ENCODE results near the gene LAIR1. TPM values are rescaled to one million over a fixed set of nuclear protein-coding genes. Genes with fewer than 3 reads are reported as not detected.

The LAIR1 gene
- polyA plus RNA-seq, 1 of the 3 experiments (the other 2 are of a cell fraction) = not detected

GRCh38 chr19:54405628-54406027 lies 40.9 kb upstream of the LAIR1 start:
- CTCF ChIA-PET = no interaction called here
- no peak overlapping the region for H3K27ac ChIP-seq (ENCODE audit: low read depth in 2 of 2, low read length in 1 of 2)
- no peak overlapping the region for H3K4me2 ChIP-seq
- H3K79me2 ChIP-seq (ENCODE audit: insufficient read depth) = no peaks in the 10 kb centered on the region
- POLR2A ChIA-PET = no interaction called here
- H4K20me1 ChIP-seq (ENCODE audit: insufficient read depth) = no peaks in the 10 kb centered on the region
- TF ChIP-seq TCF12 (IDR thresholded peaks at IDR 0.05) (no peak), SMC3 (IDR thresholded peaks at IDR 0.05; ENCODE audit: low read depth, low read length) (no peak), GABPA (IDR thresholded peaks at IDR 0.05; ENCODE audit: low read depth) (no peak), RXRA (IDR thresholded peaks at IDR 0.05; ENCODE audit: borderline replicate concordance, low read depth) (no peak), FOXM1 (IDR thresholded peaks at IDR 0.05; ENCODE audit: low read depth) (no peak), EZH2phosphoT487 (IDR thresholded peaks at IDR 0.05; ENCODE audit: borderline replicate concordance, low read depth) (no peak), ELF1 (IDR thresholded peaks at IDR 0.05) (no peak), USF1 (IDR thresholded peaks at IDR 0.05; ENCODE audit: borderline replicate concordance, low read depth) (no peak), NRF1 (IDR thresholded peaks at IDR 0.05; ENCODE audit: low read depth, low read length) (no peak), MAX (IDR thresholded peaks at IDR 0.05; ENCODE audit: low read depth) (no peak), YY1 (IDR thresholded peaks at IDR 0.05; ENCODE audit: low read depth) (no peak), RAD21 (IDR thresholded peaks at IDR 0.05; ENCODE audit: low read length) (no peak), FOXJ3 (CRISPR knock-in tag; IDR thresholded peaks at IDR 0.05) (no peak)
- no peak overlapping the region for H2AFZ ChIP-seq (ENCODE audit: low read depth)
- H3K36me3 ChIP-seq (replicated peaks in 1 of 2; ENCODE audit: control insufficient read depth in 1 of 2, insufficient read depth in 2 of 2, low read length in 1 of 2) = no peaks in the 10 kb centered on the region
- no peaks in the 10 kb centered on the region for H3K4me1 ChIP-seq (ENCODE audit: control insufficient read depth in 1 of 2, insufficient read depth in 2 of 2, low read depth in 1 of 2, low read length in 1 of 2)
- DNase-seq = no peak
- H3K9me2 ChIP-seq = no peaks in the 10 kb centered on the region
- peaks cover 9% of the 10 kb centered on the region for H3F3A ChIP-seq (replicated peaks; ENCODE audit: insufficient read depth)
- no peak overlapping the region for H3K4me3 ChIP-seq (ENCODE audit: low read depth in 2 of 2, low read length in 1 of 2)
- no peaks in the 10 kb centered on the region for H3K9me3 ChIP-seq
- peaks cover 29% of the 10 kb centered on the region; the same call in 1 of the 2 replicates for H3K27me3 ChIP-seq (ENCODE audit: insufficient read depth)
- H3K9ac ChIP-seq = no peak overlapping the region

- no peak for DNase-seq
- Histone ChIP-seq H3K4me2 (no peak overlapping the region), H3F3A (replicated peaks; ENCODE audit: insufficient read depth) (peaks cover 2% of the 10 kb centered on the region), H3K27ac (ENCODE audit: low read depth in 2 of 2, low read length in 1 of 2) (no peak overlapping the region), H3K27me3 (ENCODE audit: insufficient read depth) (peaks cover 49% of the 10 kb centered on the region), H4K20me1 (ENCODE audit: insufficient read depth) (no peaks in the 10 kb centered on the region), H2AFZ (ENCODE audit: low read depth) (no peak overlapping the region), H3K9me3 (no peaks in the 10 kb centered on the region), H3K4me1 (ENCODE audit: control insufficient read depth in 1 of 2, insufficient read depth in 2 of 2, low read depth in 1 of 2, low read length in 1 of 2) (no peaks in the 10 kb centered on the region), H3K4me3 (ENCODE audit: low read depth in 2 of 2, low read length in 1 of 2) (no peak overlapping the region), H3K9ac (no peak overlapping the region), H3K79me2 (ENCODE audit: insufficient read depth) (no peaks in the 10 kb centered on the region), H3K36me3 (replicated peaks in 1 of 2; ENCODE audit: control insufficient read depth in 1 of 2, insufficient read depth in 2 of 2, low read length in 1 of 2) (no peaks in the 10 kb centered on the region), H3K9me2 (no peaks in the 10 kb centered on the region)
- TF ChIP-seq SMC3 (IDR thresholded peaks at IDR 0.05; ENCODE audit: low read depth, low read length) (no peak), FOXJ3 (CRISPR knock-in tag; IDR thresholded peaks at IDR 0.05) (no peak), FOXM1 (IDR thresholded peaks at IDR 0.05; ENCODE audit: low read depth) (no peak), JUND (IDR thresholded peaks at IDR 0.05) (no peak), FOSL2 (IDR thresholded peaks at IDR 0.05; ENCODE audit: borderline replicate concordance, low read depth) (no peak), TEAD4 (IDR thresholded peaks at IDR 0.05; ENCODE audit: borderline replicate concordance, insufficient read depth) (no peak), GATA2 (CRISPR knock-in tag; IDR thresholded peaks at IDR 0.05) (no peak), GABPA (IDR thresholded peaks at IDR 0.05; ENCODE audit: low read depth) (no peak), MEF2A (IDR thresholded peaks at IDR 0.05; ENCODE audit: borderline replicate concordance, low read depth) (no peak), ELF1 (IDR thresholded peaks at IDR 0.05) (no peak), MXI1 (IDR thresholded peaks at IDR 0.05; ENCODE audit: low read depth, low read length) (no peak), NRF1 (IDR thresholded peaks at IDR 0.05; ENCODE audit: low read depth, low read length) (no peak), IRF3 (IDR thresholded peaks at IDR 0.05; ENCODE audit: low read depth, low read length) (no peak), ZBTB33 (IDR thresholded peaks at IDR 0.05; ENCODE audit: borderline replicate concordance, low read depth) (no peak), USF2 (IDR thresholded peaks at IDR 0.05; ENCODE audit: borderline replicate concordance, low read depth, low read length) (no peak)
- WGBS (ENCODE audit: low lambda C conversion rate) = 45% methylated on average over 8 of the region's 8 CpGs
- ChIA-PET POLR2A (no interaction called here), CTCF (no interaction called here)
Observed at GRCh38 chr19:54403054-54403453, 38.3 kb upstream of the LAIR1 start.
